HepG2 (cell line): ENCODE results near the gene NT5DC1. TPM values are rescaled to one million over a fixed set of nuclear protein-coding genes. Genes with fewer than 3 reads are reported as not detected.
A peak's percentile ranks its signal among the peaks of the same experiment; 100 is the strongest.

Experiments
- CEBPG ChIP-seq: IDR thresholded peaks from 2 replicates; pipeline ENCODE4 v1.6.1; 2016
- FOXC1 ChIP-seq: sonication (generic); formaldehyde crosslinking; IDR thresholded peaks from 2 replicates; pipeline ENCODE4 v1.8.0; 2022; ENCODE audit warnings: mild to moderate bottlenecking, missing genetic modification reagents, borderline replicate concordance
- HNF4G ChIP-seq, 2 experiments: sonication (generic) in 1 of 2; formaldehyde crosslinking in 1 of 2; IDR thresholded peaks; 2 replicates each; pipeline versions ENCODE4 v1.4.0 to v1.6.1; 2011 to 2020; ENCODE audit warnings: borderline replicate concordance in 2 of 2, low read depth in 2 of 2, mild to moderate bottlenecking in 2 of 2, low read length in 1 of 2, missing genetic modification reagents in 1 of 2, moderate library complexity in 1 of 2
- KLF6 ChIP-seq: IDR thresholded peaks from 2 replicates; pipeline ENCODE4 v1.8.0; 2016; ENCODE audit warnings: missing biosample characterization, missing genetic modification reagents
- KMT2B ChIP-seq: IDR thresholded peaks from 2 replicates; pipeline ENCODE4 v1.6.1; 2016; ENCODE audit warnings: missing genetic modification reagents, missing compliant biosample characterization
- MEIS2 ChIP-seq: sonication (generic); formaldehyde crosslinking; IDR thresholded peaks from 2 replicates; pipeline ENCODE4 v1.9.0; 2021; ENCODE audit warnings: mild to moderate bottlenecking, missing genetic modification reagents
- NFE2L1 ChIP-seq: sonication (generic); formaldehyde crosslinking; IDR thresholded peaks from 2 replicates; pipeline ENCODE4 v1.4.0; 2020; ENCODE audit warnings: missing genetic modification reagents, mild to moderate bottlenecking, borderline replicate concordance
- NFIB ChIP-seq: sonication (generic); formaldehyde crosslinking; IDR thresholded peaks from 2 replicates; pipeline ENCODE4 v1.9.0; 2021; ENCODE audit warnings: missing genetic modification reagents, mild to moderate bottlenecking, borderline replicate concordance
- NR2F1 ChIP-seq, 2 experiments: fragments of 450-650 bp in 1 of 2; formaldehyde crosslinking in 1 of 2; IDR thresholded peaks; 2 replicates each; pipeline versions ENCODE4 v1.5.0 to v1.6.1; 2016 to 2020; ENCODE audit warnings: mild to moderate bottlenecking in 1 of 2, missing compliant biosample characterization in 1 of 2, missing genetic modification reagents in 1 of 2, moderate library complexity in 1 of 2
- PAF1 ChIP-seq: IDR thresholded peaks from 2 replicates; pipeline ENCODE4 v1.6.1; 2016; ENCODE audit warnings: missing genetic modification reagents, missing compliant biosample characterization
- RBM39 ChIP-seq: fragments of 200-400 bp; formaldehyde crosslinking; IDR thresholded peaks from one replicate; pipeline ENCODE4 v1.6.1; 2018; ENCODE audit warnings: antibody characterized with exemption, mild to moderate bottlenecking, low read depth, low read length; ENCODE audit not compliant: poor library complexity, severe bottlenecking
- STAG1 ChIP-seq: sonication (generic); formaldehyde crosslinking; IDR thresholded peaks from 2 replicates; pipeline ENCODE4 v1.4.0; 2020; ENCODE audit warnings: missing genetic modification reagents
- SUZ12 ChIP-seq: fragments of 150-350 bp; IDR thresholded peaks from 2 replicates; pipeline ENCODE4 v1.6.1; 2014; ENCODE audit warnings: low read depth, low read length
- U2AF2 ChIP-seq: fragments of 200-400 bp; formaldehyde crosslinking; IDR thresholded peaks from 2 replicates; pipeline ENCODE4 v1.6.1; 2017; ENCODE audit warnings: low read depth, mild to moderate bottlenecking, low read length
- ZNF292 ChIP-seq: sonication (generic); formaldehyde crosslinking; IDR thresholded peaks from 2 replicates; pipeline ENCODE4 v1.8.1; 2022; ENCODE audit warnings: mild to moderate bottlenecking, low read depth, missing genetic modification reagents, borderline replicate concordance
- ZNF510 ChIP-seq: sonication (generic); formaldehyde crosslinking; IDR thresholded peaks from 2 replicates; pipeline ENCODE4 v1.4.0; 2020; ENCODE audit warnings: low read depth, mild to moderate bottlenecking, missing genetic modification reagents
- ZNF816 ChIP-seq: sonication (generic); formaldehyde crosslinking; IDR thresholded peaks from 2 replicates; pipeline ENCODE4 v1.8.0; 2022; ENCODE audit warnings: missing genetic modification reagents, mild to moderate bottlenecking, borderline replicate concordance
- polyA plus RNA-seq, 8 experiments: library from polyadenylated mRNA; depleted of rRNA in 3 of 8; stranded (reverse) in 7 of 8; unstranded in 1 of 8; fragments of >200 nt; fragmentation: Illumina TruSeq in 4 of 8; extraction: Trizol in 4 of 8; gene quantifications; 2 replicates each; pipeline versions ENCODE4 v1.2.1 to v1.2.3, GENCODE V29; 2011 to 2016; ENCODE audit warnings: low read depth in 4 of 8, missing spikeins in 1 of 8, mixed read lengths in 1 of 8; ENCODE audit not compliant: insufficient read depth in 1 of 8
- total RNA-seq, 5 experiments: library from RNA; depleted of rRNA; stranded (reverse); fragments of >200 nt; fragmentation: Illumina TruSeq; extraction: Trizol; gene quantifications; 2 replicates each; pipeline ENCODE4 v1.2.3, GENCODE V29; 2016; ENCODE audit warnings: low read depth in 1 of 5
- TF ChIP-seq, protein P1 (sequence below): sonication (generic); formaldehyde crosslinking; IDR thresholded peaks from 2 replicates; pipeline ENCODE4 v1.4.0; 2020; ENCODE audit warnings: missing genetic modification reagents, borderline replicate concordance
- TF ChIP-seq, protein P2 (sequence below): sonication (generic); formaldehyde crosslinking; IDR thresholded peaks from 2 replicates; pipeline ENCODE4 v1.4.0; 2020; ENCODE audit warnings: missing genetic modification reagents
- TF ChIP-seq, protein P3 (sequence below): sonication (generic); formaldehyde crosslinking; IDR thresholded peaks from 2 replicates; pipeline ENCODE4 v1.5.1; 2020; ENCODE audit warnings: missing genetic modification reagents, mild to moderate bottlenecking, borderline replicate concordance
- TF ChIP-seq, protein P4 (sequence below): sonication (generic); formaldehyde crosslinking; conservative IDR thresholded peaks from 2 replicates; pipeline ENCODE4 v1.4.0; 2020; ENCODE audit warnings: missing genetic modification reagents

The NT5DC1 gene
- total and polyA plus RNA-seq, 2 of the 13 experiments (the other 11 are each of a cell fraction or from before 2014, with no cell fraction given) = 27.0 to 56.1 TPM

DNA sequence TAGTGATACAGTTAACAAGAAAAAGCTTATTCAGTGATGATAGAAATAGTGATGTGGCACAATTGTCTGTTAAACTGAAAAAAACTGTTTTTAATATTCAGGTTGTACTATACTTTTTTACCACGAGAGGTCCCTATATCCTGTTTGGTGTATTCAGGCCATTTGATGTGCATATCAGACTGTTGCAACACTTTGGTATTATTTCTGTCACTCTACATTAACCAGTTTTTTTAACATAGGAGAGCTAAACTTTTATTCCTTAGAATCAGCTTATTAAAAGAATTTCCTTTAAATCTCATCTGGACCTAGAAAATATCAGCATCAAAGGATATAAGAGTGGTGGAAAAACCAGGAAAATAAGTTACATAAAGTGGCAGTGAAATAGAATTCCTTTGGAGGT, 116.4 kb downstream of the NT5DC1 start (continued):
- TF ChIP-seq, protein P1, sequence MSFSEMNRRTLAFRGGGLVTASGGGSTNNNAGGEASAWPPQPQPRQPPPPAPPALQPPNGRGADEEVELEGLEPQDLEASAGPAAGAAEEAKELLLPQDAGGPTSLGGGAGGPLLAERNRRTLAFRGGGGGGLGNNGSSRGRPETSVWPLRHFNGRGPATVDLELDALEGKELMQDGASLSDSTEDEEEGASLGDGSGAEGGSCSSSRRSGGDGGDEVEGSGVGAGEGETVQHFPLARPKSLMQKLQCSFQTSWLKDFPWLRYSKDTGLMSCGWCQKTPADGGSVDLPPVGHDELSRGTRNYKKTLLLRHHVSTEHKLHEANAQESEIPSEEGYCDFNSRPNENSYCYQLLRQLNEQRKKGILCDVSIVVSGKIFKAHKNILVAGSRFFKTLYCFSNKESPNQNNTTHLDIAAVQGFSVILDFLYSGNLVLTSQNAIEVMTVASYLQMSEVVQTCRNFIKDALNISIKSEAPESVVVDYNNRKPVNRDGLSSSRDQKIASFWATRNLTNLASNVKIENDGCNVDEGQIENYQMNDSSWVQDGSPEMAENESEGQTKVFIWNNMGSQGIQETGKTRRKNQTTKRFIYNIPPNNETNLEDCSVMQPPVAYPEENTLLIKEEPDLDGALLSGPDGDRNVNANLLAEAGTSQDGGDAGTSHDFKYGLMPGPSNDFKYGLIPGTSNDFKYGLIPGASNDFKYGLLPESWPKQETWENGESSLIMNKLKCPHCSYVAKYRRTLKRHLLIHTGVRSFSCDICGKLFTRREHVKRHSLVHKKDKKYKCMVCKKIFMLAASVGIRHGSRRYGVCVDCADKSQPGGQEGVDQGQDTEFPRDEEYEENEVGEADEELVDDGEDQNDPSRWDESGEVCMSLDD (CRISPR knock-in tag) = no peak
- TF ChIP-seq HNF4G (IDR thresholded peaks at IDR 0.05; ENCODE audit: borderline replicate concordance, low read depth, low read length) (no peak), HNF4G (CRISPR knock-in tag; IDR thresholded peaks at IDR 0.05; ENCODE audit: borderline replicate concordance, low read depth) (no peak), MEIS2 (CRISPR knock-in tag) (no peak), NFIB (CRISPR knock-in tag) (no peak), NR2F1 (CRISPR knock-in tag; IDR thresholded peaks at IDR 0.05) (no peak), FOXC1 (CRISPR knock-in tag) (no peak), RBM39 (no peak), NFE2L1 (CRISPR knock-in tag) (no peak), ZNF816 (CRISPR knock-in tag) (no peak), STAG1 (CRISPR knock-in tag) (peak; percentile 58), ZNF510 (CRISPR knock-in tag) (no peak), ZNF292 (CRISPR knock-in tag) (no peak), U2AF2 (no peak), KMT2B (CRISPR knock-in tag) (no peak), PAF1 (CRISPR knock-in tag) (no peak), CEBPG (CRISPR knock-in tag) (peak; percentile 84), KLF6 (CRISPR knock-in tag) (0 out of 2 replicates have a peak, but pooled peaks have one; percentile 34), SUZ12 (no peak)
- TF ChIP-seq, protein P2, sequence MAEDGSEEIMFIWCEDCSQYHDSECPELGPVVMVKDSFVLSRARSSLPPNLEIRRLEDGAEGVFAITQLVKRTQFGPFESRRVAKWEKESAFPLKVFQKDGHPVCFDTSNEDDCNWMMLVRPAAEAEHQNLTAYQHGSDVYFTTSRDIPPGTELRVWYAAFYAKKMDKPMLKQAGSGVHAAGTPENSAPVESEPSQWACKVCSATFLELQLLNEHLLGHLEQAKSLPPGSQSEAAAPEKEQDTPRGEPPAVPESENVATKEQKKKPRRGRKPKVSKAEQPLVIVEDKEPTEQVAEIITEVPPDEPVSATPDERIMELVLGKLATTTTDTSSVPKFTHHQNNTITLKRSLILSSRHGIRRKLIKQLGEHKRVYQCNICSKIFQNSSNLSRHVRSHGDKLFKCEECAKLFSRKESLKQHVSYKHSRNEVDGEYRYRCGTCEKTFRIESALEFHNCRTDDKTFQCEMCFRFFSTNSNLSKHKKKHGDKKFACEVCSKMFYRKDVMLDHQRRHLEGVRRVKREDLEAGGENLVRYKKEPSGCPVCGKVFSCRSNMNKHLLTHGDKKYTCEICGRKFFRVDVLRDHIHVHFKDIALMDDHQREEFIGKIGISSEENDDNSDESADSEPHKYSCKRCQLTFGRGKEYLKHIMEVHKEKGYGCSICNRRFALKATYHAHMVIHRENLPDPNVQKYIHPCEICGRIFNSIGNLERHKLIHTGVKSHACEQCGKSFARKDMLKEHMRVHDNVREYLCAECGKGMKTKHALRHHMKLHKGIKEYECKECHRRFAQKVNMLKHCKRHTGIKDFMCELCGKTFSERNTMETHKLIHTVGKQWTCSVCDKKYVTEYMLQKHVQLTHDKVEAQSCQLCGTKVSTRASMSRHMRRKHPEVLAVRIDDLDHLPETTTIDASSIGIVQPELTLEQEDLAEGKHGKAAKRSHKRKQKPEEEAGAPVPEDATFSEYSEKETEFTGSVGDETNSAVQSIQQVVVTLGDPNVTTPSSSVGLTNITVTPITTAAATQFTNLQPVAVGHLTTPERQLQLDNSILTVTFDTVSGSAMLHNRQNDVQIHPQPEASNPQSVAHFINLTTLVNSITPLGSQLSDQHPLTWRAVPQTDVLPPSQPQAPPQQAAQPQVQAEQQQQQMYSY (CRISPR knock-in tag) = no peak
- TF ChIP-seq, protein P3, sequence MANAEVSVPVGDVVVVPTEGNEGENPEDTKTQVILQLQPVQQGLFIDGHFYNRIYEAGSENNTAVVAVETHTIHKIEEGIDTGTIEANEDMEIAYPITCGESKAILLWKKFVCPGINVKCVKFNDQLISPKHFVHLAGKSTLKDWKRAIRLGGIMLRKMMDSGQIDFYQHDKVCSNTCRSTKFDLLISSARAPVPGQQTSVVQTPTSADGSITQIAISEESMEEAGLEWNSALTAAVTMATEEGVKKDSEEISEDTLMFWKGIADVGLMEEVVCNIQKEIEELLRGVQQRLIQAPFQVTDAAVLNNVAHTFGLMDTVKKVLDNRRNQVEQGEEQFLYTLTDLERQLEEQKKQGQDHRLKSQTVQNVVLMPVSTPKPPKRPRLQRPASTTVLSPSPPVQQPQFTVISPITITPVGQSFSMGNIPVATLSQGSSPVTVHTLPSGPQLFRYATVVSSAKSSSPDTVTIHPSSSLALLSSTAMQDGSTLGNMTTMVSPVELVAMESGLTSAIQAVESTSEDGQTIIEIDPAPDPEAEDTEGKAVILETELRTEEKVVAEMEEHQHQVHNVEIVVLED (CRISPR knock-in tag) = no peak
- TF ChIP-seq, protein P4, sequence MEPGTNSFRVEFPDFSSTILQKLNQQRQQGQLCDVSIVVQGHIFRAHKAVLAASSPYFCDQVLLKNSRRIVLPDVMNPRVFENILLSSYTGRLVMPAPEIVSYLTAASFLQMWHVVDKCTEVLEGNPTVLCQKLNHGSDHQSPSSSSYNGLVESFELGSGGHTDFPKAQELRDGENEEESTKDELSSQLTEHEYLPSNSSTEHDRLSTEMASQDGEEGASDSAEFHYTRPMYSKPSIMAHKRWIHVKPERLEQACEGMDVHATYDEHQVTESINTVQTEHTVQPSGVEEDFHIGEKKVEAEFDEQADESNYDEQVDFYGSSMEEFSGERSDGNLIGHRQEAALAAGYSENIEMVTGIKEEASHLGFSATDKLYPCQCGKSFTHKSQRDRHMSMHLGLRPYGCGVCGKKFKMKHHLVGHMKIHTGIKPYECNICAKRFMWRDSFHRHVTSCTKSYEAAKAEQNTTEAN (CRISPR knock-in tag) = 0 out of 2 replicates have a peak, but pooled peaks have one; percentile 31
